ENCODE data around the gene SH2D7.

Gene SH2D7

GRCh38 chr15:78100886-78101285 lies 8.5 kb downstream of the SH2D7 start:
- DNase-seq (ENCODE audit: low read depth, low spot score) = no peak
- H3K27ac ChIP-seq = no peak overlapping the region

DNA sequence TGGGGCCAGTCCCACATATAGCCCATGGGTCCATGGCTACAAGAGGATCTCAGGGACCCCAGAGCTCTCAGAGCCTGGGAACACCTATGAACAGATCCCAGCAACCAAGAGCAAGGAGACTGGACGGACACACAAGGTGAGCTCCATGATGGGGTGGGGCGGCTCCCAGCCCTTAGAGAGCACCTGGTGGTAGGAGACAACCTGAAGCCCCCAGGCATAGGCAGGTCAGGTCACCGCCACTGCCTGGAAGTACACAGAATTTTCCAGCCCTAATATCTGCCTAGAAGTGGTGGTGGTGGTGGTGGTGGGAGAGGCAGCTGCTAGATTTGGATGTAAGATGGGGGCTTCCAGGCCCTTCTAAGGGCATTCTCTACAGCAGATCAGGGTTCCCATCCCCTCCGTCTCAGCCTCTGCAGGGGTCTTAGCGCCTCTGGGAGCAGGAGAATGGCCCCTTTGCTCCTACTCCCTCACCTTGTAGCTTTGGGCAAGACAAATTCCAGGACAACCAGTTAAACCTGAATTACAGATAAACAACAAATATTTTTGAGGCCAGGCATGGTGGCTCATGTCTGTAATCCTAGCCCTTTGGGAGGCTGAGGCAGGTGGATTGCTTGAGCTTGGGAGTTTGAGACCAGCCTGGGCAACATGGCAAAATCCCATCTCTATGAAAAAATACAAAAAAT lies 9.2 kb downstream of the SH2D7 start:
- no peak for DNase-seq (ENCODE audit: low read depth, low spot score)
- H3K27ac ChIP-seq = no peak overlapping the region

DNA sequence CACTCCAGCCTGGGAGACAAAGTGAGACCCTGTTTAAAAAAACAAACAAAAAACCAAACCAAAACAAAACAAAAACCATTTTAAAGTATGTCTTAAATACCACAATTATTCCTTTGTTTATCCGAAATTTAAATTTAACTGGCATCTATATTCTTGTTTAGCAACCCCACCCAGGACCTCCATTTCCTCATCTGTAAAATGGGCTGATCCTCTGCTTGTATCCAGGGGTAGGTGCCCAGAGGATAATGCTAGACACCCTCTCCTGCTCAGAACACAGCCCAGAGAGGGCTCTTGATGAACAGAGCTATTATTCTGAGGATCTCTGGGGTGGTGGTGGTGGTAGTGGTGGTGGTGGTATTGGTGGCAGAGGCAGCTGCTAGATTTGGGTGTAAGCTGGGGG lies 9.8 kb downstream of the SH2D7 start:
- no peak overlapping the region for H3K27ac ChIP-seq

DNA sequence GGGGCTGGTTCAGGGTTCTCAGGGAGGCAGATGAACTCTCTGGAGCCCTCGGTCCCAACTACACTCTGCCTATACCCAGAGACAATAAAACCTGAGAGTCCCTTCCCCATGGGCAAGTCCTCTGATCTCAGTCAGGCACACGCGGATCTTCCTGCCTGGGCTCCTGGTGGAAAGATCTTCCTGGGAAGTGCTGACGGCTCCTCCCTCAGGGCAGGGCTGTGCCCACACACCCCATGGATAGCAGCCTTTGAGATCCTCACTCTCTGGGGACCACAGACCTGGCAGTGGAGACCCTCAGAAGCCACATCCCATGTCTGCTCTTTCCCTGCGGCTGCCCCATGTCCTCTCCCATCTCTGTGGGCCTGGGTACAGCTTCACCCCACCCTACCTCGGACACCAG lies 10.4 kb downstream of the SH2D7 start:
- DNase-seq (ENCODE audit: low read depth, low spot score) = no peak
- no peak overlapping the region for H3K27ac ChIP-seq

More for the DNA sequence above, 9.8 kb downstream of the SH2D7 start:
- DNase-seq (ENCODE audit: low read depth, low spot score) = no peak

DNA sequence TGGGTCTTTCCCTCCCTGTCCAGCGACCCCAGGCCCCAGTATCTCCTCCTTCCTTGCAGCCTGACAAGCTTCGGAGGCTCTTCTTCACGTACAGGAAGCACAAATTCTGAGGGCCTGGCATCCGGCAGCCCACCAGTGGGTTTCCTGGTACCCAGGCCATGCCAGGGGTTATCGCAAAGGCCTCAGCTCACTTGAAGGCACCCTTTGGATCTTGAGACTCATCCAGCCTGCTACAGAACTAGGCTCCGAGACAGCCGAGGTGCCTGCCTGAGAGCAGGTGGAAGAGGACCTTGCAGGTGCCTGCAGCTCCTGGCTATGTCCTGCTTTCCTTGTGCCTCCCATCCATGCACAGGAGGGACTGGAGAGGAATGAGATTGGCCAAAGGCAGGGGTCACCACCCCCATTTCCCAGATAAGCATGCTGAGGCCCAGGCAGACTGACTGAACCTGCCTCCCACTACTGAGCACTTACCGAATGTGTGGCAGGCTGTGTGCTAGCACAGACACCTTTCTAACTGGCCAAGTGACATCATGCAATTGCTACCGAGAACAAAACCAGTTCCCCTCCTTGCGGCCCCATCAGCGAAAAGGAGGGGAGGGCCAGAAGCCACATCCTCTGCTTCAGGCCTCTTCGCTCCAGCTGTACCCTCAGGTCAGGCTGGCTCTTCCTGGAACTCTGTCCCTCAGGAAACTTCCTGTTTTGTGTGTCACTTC lies 11.2 kb downstream of the SH2D7 start:
- H3K27ac ChIP-seq = no peak overlapping the region
- no peak for DNase-seq (ENCODE audit: low read depth, low spot score)

GRCh38 chr15:78104119-78104479 lies 11.7 kb downstream of the SH2D7 start:
- no peak for DNase-seq (ENCODE audit: low read depth, low spot score)
- no peak overlapping the region for H3K27ac ChIP-seq

- no peak for DNase-seq (ENCODE audit: low read depth, low spot score)
- H3K27ac ChIP-seq = no peak overlapping the region
These were observed 12.5 kb downstream of the SH2D7 start for GRCh38 chr15:78104566-78105475.

DNA sequence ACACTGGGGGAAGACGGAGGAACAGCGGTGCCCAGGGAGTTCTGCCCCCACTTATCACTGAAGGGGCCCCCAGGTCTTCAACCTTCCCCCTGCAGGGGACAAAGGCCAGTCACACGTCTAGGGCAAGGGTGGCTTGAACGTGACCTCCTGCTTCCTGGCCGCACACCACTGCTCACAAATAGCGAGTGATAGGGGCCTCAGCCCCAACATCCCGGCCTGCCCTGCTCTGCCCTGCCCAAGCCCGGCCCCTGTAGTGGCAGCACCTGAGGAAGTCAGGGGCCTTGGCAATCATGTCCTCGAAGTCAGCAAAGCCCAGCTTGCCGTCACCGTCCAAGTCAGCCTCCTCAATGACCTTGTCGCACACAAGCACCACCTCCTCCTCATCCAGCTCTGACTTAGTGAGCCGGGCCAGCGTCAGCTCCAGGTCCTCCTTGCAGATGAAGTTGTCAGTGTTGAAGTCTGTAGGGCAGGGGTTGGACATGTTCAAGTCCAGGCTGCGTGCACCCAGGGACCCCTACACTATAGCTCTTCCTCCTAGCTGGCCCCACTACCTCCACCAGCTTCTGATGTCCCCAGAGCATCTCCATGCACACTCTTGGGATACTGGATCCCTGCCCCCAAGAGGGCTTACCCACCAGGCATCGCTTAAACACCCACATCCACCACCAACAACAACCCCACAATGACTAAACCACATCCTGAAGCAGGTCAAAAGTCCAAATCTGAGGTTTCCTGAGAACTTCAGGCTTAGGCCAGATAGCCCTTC lies 13.3 kb downstream of the SH2D7 start:
- DNase-seq (ENCODE audit: low read depth, low spot score) = no peak
- no peak overlapping the region for H3K27ac ChIP-seq

DNA sequence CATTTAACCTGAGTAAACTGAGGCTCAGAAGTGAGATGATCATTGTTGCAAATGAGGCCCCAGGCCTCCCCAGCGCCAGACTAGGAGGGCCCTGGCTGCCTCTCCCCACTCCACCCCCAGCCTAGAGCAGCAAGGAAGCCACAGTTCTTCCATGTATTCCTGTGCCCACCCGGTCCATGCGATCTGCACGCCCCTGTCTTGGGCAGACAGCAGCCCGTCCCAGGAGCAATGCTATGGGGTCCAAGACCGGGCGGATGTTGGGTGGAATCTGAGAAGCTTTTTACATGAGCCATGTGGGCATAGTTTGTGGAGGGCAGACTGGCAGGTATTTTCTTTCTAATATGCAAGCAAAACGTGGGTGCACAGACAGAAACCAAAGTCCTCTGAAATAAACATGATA lies 15.1 kb downstream of the SH2D7 start:
- H3K27ac ChIP-seq = no peak overlapping the region
- DNase-seq (ENCODE audit: low read depth, low spot score) = no peak

DNA sequence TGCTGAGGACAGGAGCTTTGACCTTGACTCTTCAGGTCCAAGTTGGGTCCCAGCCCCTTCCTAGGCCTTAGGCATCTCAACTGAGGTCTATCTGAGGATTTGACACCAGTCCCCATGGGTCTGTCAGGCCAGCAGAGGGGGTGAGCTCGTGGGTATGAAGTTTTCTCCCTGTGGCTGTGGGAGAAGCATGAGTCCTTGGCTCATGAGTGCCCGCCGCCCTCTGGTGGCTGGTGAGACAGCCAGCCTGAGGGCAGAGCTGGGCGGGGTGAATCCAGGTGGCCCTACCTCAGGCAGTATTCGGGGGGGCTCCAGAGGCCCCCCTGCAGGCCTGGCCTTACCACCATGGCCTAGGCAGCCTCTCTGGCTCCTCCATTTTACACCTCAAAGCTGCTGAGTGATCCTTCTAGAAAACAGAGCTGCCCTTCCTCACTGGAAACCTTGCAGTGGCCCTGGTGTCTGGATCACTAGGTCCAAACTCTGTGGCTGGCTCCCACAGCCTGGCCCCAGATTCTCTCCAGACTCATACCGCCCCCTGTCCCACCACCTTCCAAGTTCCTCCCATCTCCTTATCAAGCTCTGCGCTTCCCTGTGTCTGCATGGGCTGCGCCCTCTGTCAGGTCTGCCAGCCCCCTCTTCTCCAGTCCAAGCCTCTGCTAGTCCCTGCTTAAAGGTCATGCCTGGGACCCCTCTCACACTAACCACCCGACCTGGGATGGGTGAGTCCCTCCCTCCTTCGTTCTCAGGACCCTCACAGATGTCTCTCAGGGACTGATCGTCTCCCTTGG lies 16.1 kb downstream of the SH2D7 start:
- H3K27ac ChIP-seq = no peak overlapping the region
- DNase-seq (ENCODE audit: low read depth, low spot score) = peak; percentile 26

- DNase-seq (ENCODE audit: low read depth, low spot score) = no peak
- no peak overlapping the region for H3K27ac ChIP-seq
These were observed 16.8 kb downstream of the SH2D7 start for GRCh38 chr15:78109156-78109555.

- no peak for DNase-seq (ENCODE audit: low read depth, low spot score)
These were observed 17.7 kb downstream of the SH2D7 start for GRCh38 chr15:78110096-78110495.

GRCh38 chr15:78110916-78111475 lies 18.6 kb downstream of the SH2D7 start:
- no peak for DNase-seq (ENCODE audit: low read depth, low spot score)
- H3K27ac ChIP-seq = no peak overlapping the region

More at GRCh38 chr15:78110096-78110495, 17.7 kb downstream of the SH2D7 start:
- H3K27ac ChIP-seq = no peak overlapping the region

DNA sequence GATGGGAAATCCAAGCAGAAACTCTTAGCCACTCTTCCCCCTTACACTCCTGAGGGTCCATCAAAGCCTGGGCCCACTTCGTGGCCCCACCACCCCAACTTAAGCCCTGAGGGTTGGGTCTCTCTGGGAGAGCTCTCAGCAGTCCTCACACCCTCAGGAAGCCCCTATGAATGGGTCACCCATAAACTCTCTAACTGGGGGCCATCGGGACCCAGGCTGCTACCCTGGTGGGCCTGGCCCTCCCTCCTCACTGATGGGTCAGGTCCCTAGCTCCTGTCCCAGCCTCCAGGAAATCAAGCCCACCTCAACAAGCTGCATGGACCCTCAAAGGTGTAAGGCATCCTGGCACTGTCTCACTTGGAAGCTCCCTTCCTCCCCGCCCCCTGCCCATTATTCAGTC lies 19.4 kb downstream of the SH2D7 start:
- no peak overlapping the region for H3K27ac ChIP-seq
- no peak for DNase-seq (ENCODE audit: low read depth, low spot score)

GRCh38 chr15:78112551-78112950 lies 20.2 kb downstream of the SH2D7 start:
- H3K27ac ChIP-seq = no peak overlapping the region
- no peak for DNase-seq (ENCODE audit: low read depth, low spot score)

GRCh38 chr15:78120523-78120922 lies 28.2 kb downstream of the SH2D7 start:
- no peak for DNase-seq (ENCODE audit: low read depth, low spot score)
- no peak overlapping the region for H3K27ac ChIP-seq

DNA sequence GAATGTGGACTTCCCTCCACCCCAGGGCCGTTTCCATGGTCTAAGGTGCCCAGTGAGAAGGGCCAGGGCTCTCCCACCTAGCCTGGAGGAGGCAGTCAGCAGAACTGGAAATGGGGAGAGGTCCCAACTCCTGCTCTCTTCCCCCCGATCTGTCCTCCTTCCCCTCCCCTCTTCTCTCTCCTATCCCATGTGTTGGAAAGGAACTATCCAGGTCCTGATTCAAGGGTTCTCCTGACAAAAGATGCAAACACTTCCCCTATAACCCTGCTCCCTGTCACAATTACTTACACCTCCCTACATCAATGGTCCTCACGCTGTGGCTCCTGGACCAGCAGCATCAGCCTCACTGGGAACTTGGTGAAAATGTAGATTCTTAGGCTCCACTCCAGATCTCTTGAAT lies 32.9 kb downstream of the SH2D7 start:
- no peak for DNase-seq (ENCODE audit: low read depth, low spot score)

DNA sequence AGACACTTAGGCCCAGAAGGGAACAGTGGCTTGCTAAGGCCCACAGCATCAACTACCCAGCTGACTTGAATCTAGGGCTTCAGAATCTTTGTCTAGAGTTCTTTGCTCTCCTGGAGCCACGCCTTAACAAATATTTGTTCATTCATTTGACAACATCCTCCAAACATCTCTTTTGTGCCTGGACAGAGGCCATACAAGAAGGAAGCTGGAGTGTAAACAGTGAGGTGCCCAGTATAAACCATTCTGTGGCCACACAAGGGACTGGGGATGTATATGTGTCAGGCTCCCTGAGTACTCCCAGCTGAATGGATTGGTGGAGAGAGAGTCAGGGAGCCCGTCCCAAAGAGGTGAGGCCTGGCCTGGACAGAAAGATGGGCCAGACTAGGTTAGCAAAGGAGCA lies 35.5 kb downstream of the SH2D7 start:
- no peak for DNase-seq (ENCODE audit: low read depth, low spot score)
- no peak overlapping the region for H3K27ac ChIP-seq

More for the DNA sequence above, 32.9 kb downstream of the SH2D7 start:
- H3K27ac ChIP-seq = no peak overlapping the region

GRCh38 chr15:78129077-78129750 lies 36.9 kb downstream of the SH2D7 start:
- no peak for DNase-seq (ENCODE audit: low read depth, low spot score)
- H3K27ac ChIP-seq = no peak overlapping the region

Data from epithelial cell of prostate (primary cell).